Muscle of back (tissue), 11 donors: ENCODE measurements around the gene HK2. TPM values are rescaled to one million over a fixed set of nuclear protein-coding genes. Genes with fewer than 3 reads are reported as not detected.

ENCODE experiments used
- DNase-seq, 3 donors: peaks; one replicate each; pipeline versions ENCODE4 v3.0.0 to v3.0.0-alpha.2; 2013
- polyA plus RNA-seq, 10 donors: library from polyadenylated mRNA; unstranded; fragments of 120-200 nt; gene quantifications; one replicate each; pipeline ENCODE4 v1.2.1, GENCODE V29; 2013; ENCODE audit not compliant: insufficient read length in 10 of 10

The HK2 gene
- polyA plus RNA-seq, 10 donors = 5.9 to 9.0 (median 7.9) TPM

DNA sequence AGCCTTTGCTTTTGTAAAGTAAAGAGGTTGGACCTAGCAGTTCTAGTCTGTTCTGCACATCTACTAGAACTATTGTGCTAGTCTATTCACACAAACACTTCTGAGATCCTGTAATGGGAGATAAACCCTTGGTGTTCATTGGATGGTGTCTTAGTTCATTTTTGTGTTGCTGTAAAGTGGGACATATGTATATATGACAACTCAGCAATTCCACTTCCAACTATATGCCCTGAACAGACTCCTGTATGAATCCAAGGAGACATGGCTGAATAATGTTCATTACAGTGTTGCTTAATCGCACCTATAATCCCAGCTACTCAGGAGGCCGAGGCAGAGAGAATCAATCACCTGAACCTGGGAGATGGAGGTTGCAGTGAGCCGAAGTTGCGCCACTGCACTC lies 23.3 kb downstream of the HK2 start:
- no peak for DNase-seq

DNA sequence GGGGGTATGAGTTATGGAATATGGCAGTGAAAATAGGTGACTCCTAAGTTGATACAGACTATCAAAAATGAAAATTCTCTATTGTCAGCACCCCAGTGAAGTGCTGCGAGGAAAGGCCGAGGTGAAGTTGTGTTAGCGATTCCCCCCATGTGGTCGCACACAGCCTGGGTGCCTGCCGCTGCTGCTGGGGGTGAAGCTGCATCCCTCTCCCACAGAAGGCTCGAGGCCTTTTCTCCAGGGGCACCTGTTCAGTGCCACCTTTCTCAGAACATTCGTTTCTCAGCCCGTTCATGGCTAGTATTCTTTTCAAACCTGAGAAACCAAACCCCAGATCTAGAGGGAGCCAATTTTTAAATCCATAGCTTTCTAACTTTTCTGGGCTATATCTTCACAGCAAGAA lies 23.8 kb downstream of the HK2 start:
- no peak for DNase-seq

DNA sequence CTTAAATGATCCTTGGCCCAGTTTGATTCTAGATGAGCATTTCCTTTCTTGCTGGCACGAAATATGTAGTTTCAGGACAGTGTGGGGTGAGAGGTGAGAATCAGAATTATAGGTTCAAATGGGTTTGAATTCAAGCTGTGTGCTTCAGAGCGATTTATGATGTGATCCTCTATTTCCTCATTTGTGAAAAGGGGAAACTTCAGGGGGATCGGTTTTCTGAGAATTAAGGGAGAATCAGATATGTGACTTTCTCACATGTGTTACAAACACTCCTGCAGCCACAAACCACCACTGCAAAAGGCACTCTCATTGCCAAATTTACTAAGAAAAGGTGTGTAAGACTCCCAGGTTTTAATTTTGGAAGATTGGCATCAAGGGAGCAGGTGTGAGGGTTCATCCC lies 24.4 kb downstream of the HK2 start:
- DNase-seq = no peak

DNA sequence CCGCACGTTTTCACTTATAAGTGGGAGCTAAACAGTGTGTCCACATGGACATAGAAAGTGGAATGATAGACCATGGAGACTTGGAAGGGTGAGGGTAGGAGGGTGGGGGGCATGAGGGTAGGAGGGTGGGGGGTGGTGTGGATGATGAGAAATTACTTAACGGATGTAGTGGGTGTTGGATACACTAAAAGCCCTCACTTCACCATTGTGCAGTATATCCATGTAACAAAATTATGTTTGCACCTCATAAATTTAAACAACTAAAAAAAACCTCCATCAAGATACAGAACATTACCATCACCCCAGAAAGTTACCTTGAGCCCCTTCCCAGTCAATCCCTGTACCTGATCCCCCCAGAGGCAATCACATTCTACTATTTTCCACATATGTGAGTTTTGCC lies 26.2 kb downstream of the HK2 start:
- no peak for DNase-seq

DNA sequence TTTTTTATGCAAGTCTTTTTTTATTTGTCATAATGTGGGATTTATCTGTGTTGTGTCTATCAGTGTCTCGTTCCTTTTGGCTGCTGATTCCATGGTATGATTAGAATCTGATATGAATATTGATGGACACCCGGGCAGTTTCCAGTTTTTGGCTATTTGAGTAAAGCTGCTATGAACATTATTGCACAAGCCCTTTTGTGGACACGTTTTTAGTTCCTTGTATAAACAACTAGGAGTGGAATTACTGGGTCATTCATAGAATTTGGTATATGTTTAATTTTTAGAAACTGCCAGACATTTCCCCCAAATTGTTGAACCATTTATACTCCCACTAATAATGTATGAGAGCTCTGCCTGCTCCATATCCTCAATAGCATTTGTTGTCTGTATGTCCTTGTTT lies 26.6 kb downstream of the HK2 start:
- no peak for DNase-seq

DNA sequence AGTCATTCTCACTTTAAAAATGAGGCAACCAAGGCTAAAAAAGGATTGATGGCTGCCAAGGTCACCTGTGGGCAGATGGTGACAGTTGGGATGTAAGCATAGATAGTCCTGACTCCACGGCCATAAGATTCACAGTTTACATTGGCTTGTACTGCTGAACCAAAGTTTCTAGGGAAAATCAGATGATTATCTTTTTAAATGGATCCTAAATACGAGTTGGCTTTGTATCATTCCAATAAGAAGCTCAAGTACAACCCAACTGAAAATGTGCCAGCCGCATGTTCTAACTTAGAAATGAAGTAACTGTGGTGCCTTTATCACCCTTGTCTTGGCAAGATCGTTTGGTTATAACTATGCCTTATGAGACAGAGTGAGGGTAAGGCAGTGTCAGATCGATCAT lies 27.6 kb downstream of the HK2 start:
- no peak for DNase-seq

DNA sequence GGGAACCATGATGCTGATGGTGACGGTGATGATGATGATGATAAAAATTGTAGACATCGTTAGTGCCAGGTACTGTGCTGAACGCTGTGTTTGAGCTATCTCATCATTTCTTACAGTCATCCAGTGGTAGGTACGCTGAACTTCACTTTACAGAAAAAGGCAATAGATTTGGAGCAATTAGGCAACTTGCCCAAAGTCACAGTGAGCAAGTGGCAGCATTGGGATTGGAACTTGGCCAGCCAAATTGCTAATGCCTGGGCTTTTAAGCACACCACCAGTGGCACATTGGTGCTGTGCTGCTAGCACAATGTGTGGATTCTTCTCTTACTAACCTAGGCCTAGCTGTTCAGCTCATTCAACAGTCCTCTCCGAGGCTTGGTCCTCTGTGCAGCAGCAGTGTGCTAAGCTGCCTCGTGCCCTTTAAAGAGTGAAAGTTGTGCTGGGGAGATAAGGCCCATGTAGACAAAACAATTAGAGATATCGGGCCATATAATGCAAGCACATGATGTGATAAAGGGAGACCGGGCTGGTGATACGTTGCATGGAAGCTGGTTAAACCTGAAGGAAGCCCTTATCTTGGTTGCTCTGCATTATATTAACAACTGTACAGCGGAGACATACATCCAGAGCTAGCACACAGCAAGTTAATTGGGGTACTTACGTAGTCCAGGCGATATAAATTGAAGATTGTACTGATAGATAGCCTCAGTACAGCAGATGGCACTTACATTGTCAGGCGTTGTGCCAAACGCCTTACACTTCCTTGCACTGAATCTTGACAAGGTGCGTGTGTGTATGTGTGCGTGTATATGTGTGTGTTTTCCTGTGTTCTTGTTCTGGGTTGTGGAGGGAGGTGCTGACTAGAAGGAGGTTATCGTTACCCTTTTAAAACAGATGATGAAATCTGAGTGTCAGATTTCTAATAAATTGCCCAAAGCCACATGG lies 28.4 kb downstream of the HK2 start:
- no peak for DNase-seq

DNA sequence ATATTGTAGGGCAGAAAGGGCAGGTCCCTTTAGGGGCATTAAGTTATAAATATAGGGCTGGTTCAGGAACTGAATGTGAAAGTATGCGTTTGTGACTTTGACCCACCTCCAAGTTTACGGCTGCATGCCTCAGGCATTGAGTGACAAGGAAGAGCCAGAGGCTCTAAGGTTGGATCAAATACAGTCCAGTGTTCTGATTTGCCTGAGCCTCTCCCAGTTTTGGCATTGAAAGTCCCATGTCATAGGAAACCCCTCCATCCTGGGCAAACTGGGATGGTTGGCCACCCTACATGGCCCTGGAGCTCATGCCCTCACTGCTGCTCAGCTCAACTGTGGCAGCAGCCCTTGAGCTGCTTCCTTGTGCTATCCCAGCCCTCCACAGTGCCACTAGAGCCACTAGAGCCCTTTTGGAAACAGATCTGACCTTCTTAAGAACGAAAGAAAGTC lies 29.9 kb downstream of the HK2 start:
- no peak for DNase-seq

DNA sequence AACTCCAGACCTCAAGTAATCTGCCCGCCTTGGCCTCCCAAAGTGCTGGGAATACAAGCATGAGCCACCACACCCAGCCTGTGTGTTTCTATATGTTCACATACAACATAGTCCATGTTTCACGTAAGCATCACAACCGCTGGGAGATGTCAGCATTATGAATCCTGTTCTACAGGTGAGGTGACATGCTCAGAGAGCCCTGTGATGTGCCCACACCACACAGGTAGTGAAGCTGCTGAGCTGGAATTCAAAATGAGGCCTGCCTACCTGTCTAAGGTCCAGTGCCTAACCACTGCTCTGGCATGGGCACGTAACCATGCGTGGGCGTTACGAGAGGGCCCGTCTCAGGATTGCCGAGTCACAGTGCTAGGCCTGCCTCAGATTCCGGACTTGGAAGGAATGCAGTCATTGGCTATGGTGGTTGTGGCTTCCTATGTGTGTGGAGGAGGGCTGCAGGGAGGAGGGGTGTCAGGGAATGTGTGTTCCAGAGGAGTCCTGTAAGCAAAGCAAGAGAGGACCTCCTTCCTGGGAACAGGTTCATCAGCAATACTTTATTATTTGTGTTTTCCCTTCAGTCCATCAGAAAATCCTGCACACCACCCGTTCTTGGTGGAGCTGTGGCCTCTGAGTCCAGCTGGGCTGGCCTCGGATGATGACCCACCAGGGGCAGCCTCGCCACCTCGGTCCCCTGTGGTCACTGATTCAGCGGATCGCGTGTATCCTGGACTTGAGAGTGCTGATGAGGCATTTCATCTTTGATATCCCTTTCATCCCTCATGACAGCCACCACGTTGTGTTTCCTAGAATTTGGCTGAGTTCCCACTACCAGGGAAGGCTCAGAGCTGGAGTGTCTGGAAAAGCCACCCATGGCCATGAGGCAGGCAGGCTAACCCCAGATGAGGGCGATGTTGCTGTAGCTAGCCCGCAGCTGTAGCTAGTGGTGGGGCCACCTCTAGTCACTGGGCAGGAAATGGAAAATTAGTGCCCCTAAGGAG lies 31.1 kb downstream of the HK2 start:
- no peak for DNase-seq

DNA sequence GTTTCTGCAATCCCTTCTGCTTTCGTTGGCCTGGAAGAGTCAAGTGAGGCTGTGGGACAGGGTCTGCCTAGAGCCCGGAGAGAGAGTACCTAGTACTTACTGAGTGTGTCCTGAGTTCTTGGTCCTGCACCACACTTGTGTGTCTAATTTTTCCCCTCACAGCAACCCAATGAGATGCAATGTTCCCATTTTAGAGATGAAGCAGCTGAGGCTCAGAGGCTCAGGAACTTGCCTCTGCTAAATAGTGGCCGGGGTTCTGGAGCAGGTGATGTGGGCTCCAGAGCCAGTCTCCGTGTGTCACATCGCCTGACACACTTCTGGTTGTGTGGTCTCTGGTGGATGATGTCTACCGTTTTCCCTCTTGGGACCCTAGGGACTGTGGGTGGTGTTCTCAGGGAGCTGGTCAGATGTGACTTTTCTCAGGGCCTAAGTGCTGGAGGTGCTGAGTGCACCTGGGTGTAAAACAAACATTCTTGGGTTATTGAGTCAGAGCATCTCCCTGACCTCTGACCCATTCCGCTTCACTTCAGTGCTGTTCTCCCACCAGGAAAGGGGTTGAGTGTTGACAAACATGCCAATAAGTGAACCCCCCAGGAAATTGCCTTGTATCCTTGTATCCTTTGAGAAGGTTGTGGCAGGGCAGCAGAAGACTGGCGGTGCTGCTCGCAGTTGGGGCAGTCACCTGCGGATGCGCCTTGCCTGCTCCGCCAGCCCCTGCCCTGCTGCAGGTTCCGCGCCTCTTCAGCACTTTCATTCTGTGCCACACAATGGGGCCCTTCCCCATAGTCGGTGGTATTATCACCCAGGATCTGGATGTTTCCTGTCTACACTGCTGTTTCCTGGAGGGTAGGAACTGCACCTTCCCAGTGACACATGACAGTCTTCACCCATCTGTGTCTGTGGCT lies 32.1 kb downstream of the HK2 start:
- DNase-seq = no peak

DNA sequence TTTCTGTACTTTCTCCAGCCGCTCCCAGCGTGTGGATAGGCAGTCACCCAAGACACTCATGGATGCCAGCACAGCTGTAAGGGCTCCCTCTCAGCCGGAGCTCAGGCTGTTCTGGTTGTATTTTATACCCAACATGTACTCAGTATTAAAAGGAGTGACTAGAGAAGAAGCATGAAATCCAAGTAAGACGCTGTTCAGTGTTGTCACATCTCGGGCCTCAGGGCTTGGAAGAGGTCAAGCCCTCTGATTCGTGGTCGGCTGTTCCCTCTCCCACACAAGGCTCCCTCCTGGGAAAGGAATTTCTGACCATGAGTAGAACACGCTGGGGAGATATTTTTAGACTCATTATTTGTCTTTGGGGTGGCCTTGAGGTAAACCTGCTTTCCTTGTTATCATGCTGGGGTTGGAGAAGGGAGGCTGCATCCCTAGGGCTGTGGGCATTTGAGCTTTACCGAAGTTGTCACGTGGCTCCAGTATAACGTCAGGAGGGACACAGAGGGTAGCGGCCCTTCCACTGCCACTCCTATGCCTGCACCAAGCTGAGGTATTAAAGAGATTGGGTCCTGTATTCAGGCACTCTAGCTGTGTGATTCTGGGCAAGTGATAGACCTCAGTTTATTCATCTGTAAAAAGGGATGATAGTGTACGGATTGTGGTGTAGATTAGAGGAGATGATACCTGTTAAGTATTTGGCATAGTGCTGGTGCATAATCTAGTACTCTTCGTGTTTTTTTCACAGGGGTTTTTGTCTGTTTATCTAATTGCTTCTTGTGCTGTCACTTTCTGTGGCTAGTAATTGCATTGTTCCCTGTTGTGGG lies 34.1 kb downstream of the HK2 start:
- no peak for DNase-seq

DNA sequence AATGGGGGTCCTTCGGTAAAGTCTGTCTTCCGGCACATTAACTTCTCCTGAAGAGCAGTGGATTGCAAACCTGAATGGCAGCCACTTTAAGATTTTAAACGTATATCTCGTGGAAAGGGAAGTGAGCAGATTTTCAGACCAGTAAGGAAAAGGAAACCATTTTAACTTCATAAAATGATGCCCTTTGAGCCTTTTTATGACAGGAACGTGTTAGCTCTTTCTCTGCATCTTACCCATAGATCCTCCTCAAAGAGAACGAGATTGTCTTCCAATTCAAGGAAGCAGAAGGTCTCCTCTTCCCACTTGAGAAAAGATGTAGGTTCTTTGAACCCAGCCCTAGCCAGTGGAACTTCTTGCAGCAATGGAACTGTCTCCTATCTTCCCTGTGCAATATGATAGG lies 35.6 kb downstream of the HK2 start:
- DNase-seq = no peak

DNA sequence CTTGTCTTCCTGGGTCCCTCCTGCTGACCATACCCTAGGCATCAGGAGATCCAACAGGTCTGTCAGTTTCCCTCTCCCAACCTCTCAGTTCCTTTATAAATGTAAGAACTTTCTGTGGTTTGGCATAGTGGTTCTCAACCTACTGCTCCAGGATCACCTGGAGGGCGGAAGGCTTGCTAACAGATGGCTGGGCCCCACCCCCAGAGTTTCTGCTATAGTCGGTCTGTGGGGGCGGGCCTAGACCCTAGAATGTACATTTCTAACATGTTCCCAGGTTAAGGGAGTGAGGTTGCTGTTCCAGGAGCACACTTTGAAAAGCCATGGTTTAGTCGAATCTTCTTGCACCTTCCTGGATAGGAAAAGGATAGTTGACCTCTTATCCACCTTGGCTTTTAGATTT lies 37.0 kb downstream of the HK2 start:
- DNase-seq = no peak

DNA sequence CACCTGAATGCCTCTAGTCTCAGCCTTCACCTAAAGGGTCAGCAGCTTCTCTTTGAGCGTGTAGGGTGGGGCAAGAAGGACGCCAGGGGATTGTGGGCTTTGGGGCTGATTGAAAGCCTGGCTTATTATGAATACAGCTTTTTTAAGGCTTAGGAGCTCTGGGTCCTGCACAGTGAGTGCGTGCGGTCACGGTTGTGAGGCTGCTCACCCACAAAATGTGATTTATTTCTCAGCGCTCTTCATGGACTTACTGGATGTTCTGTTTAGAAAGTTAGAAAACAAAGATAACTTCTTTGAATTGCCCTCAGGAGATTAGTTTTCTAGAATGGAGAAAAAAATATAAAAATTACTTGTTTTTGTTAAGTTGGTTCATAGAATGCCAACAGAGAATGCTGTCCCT lies 37.5 kb downstream of the HK2 start:
- DNase-seq = no peak

DNA sequence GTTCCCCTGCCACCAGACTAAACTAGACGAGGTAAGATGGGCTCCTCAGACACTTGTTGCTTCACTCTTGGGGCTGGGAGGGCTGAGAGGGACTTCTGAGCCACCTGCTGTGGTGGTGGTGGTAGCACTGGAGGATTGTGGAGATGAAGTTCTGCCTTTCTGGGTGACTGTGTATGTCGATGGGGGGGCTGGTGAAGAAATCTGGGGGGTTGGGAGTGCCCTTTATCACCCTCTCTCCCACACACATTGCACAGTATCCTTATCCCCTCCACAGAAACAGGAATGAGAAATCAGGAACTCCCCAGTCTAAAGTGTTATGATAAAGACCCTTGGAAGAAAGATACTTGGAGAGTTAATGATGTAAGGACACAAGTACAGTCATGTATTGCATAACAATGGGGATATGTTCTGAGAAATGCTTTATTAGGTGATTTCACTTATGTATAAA lies 38.5 kb downstream of the HK2 start:
- no peak for DNase-seq

DNA sequence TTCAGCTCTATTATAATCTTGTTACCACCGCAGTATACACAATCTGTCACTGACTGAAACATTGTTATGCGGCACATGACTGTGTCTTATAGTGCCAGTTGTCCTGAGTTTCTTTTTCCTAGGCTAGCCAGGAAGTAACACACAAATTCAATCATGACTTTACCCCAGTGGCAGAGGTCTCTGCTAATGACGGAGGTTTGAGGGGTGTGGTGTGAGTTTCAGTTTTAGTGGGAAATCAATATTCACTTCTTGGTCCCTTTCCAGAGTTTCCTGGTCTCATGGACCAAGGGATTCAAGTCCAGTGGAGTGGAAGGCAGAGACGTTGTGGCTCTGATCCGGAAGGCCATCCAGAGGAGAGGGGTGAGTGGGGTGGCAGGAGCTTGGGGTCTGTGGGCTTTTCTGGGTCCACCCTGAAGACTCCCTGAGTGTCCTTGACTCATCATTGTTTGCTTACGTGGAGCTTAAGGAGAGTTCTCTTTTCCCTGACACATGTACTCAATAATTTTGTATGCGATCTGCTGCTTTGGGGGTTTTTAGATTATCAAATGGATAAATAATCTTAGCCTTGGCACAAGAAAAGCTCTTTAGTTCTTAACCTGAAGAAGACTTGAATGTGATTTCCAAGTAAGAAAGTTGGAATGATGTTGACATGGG lies 39.2 kb downstream of the HK2 start:
- DNase-seq = no peak

DNA sequence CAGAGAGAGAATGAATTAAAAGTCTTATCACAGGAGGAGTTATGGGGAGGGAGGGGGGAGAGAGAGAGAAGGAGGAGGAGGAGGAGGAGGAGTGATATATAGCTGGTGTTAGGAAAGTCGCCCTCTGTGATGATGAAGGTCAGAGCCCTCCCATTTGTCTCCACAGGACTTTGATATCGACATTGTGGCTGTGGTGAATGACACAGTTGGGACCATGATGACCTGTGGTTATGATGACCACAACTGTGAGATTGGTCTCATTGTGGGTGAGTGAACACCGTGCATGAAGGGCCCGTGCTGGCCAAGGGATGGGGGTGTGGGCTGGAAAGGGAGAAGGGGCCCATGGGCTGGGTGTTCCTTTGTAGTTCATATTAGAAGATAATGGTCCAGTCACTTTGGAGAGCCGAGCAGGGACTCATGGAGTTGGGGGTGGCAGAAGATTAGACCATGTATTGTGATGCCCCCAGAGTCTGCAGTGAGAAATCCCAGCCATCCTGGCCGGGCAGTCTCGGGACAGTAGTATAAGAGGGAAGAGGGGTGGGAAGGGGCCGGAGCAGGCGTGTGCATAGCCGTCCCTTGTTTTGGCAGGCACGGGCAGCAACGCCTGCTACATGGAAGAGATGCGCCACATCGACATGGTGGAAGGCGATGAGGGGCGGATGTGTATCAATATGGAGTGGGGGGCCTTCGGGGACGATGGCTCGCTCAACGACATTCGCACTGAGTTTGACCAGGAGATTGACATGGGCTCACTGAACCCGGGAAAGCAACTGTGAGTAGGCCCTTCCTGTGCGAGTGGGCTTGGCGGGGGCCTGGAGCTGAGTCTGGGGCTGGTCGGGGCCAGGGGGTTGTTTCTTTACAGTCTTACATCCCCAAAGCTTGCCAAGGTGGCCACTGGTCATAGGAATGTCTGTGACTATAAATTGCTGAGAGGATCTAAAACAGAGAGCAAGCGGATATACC lies 40.0 kb downstream of the HK2 start:
- no peak for DNase-seq

DNA sequence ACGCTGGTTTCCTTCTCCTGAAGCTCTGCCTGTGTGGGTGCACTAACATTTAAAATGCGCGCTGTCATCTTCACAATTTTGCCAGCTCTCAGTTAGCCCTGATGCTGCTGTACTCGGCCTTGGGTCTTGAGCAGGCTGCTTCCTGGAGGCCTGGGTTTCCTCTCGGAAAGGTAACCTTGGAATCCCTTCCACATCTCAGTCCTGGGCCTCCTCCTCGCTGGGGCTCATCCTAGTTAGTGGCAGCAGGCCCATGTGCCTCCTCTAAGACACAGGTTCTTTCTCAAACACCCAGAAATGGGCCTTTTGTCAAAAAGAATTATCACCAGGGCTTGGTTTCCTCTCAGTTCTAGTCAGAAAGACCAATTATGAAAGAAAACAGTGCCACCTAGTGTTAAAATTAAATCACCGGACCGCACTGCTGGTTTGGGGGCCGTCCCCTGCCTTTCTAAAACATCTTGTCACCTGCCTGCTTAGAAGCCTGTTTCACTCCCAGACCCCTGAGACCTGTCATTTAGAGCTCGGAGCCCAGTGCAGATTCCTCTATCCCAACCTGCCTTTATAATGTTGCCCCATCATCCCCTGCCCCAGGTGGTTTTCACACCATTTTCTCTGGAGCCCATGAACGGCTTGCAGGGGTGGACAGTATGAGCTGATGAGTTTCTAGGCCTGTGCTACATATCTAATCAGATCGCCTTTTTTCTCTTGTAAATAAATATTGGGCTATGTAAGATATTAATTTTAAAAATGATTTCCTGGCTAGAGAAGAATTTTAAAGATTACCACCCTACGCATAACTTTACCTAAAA lies 42.4 kb downstream of the HK2 start:
- DNase-seq = peak; percentile 40 to 80 (median 60)
